Measurements from ENCODE around the gene GJB6.

Gene GJB6

GRCh38 chr13:20193162-20193906 lies 38.8 kb downstream of the GJB6 start:
- TF ChIP-seq MAX (IDR thresholded peaks at IDR 0.05; ENCODE audit: low read depth, low read length) (no peak), CTCF (IDR thresholded peaks at IDR 0.05; ENCODE audit: low read depth, low read length) (no peak), POLR2A (IDR thresholded peaks at IDR 0.05; ENCODE audit: extremely low read depth, insufficient read length) (no peak), MYC (IDR thresholded peaks at IDR 0.05; ENCODE audit: low read depth, low read length) (no peak)
- H3K4me3 ChIP-seq (ENCODE audit: low read depth, low read length): peak overlapping the region; percentile 12
- DNase-seq (ENCODE audit: low read depth): peak; percentile 33

GRCh38 chr13:20192836-20193161 lies 39.3 kb downstream of the GJB6 start, which contains the start of gene GJB2:
TSS of gene GJB2 (minus strand) at chr13:20192938. CDS start at chr13:20189581, 3,357 bp downstream.
- peak within 1 kb of the TSS; percentile 12 for H3K4me3 ChIP-seq (ENCODE audit: low read depth, low read length)
- no peak for DNase-seq (ENCODE audit: low read depth)

GRCh38 chr13:20192158-20192835 lies 39.8 kb downstream of the GJB6 start:
- DNase-seq (ENCODE audit: low read depth): peak; percentile 54
- H3K4me3 ChIP-seq (ENCODE audit: low read depth, low read length): peak overlapping the region; percentile 6
- no peak for TF ChIP-seq MAX (IDR thresholded peaks at IDR 0.05; ENCODE audit: low read depth, low read length)

More at GRCh38 chr13:20192836-20193161, 39.3 kb downstream of the GJB6 start, which contains the start of gene GJB2:
- TF ChIP-seq MAX (IDR thresholded peaks at IDR 0.05; ENCODE audit: low read depth, low read length): no peak
- TF ChIP-seq CTCF (IDR thresholded peaks at IDR 0.05; ENCODE audit: low read depth, low read length): no peak
- no peak for TF ChIP-seq MYC (IDR thresholded peaks at IDR 0.05; ENCODE audit: low read depth, low read length)
- TF ChIP-seq POLR2A (IDR thresholded peaks at IDR 0.05; ENCODE audit: extremely low read depth, insufficient read length): no peak

GRCh38 chr13:20191311-20192157 lies 40.6 kb downstream of the GJB6 start:
- TF ChIP-seq MYC (IDR thresholded peaks at IDR 0.05; ENCODE audit: low read depth, low read length) (no peak), POLR2A (IDR thresholded peaks at IDR 0.05; ENCODE audit: extremely low read depth, insufficient read length) (no peak), MAX (IDR thresholded peaks at IDR 0.05; ENCODE audit: low read depth, low read length) (no peak), CTCF (IDR thresholded peaks at IDR 0.05; ENCODE audit: low read depth, low read length) (no peak)
- no peak overlapping the region for H3K4me3 ChIP-seq (ENCODE audit: low read depth, low read length)
- DNase-seq (ENCODE audit: low read depth): peak; percentile 47

GRCh38 chr13:20190481-20191310 lies 41.4 kb downstream of the GJB6 start:
- no peak overlapping the region for H3K4me3 ChIP-seq (ENCODE audit: low read depth, low read length)
- no peak for TF ChIP-seq POLR2A (IDR thresholded peaks at IDR 0.05; ENCODE audit: extremely low read depth, insufficient read length)
- TF ChIP-seq MYC (IDR thresholded peaks at IDR 0.05; ENCODE audit: low read depth, low read length): no peak
- no peak for TF ChIP-seq CTCF (IDR thresholded peaks at IDR 0.05; ENCODE audit: low read depth, low read length)
- no peak for TF ChIP-seq MAX (IDR thresholded peaks at IDR 0.05; ENCODE audit: low read depth, low read length)
- DNase-seq (ENCODE audit: low read depth): no peak

All from NB4 (cell line).